Measurements from ENCODE around the gene DIRAS1. TPM values are rescaled to one million over a fixed set of nuclear protein-coding genes. Genes with fewer than 3 reads are reported as not detected.

The DIRAS1 gene
- total RNA-seq, 1 experiment from 2014 or later: 7.8 TPM

DNA sequence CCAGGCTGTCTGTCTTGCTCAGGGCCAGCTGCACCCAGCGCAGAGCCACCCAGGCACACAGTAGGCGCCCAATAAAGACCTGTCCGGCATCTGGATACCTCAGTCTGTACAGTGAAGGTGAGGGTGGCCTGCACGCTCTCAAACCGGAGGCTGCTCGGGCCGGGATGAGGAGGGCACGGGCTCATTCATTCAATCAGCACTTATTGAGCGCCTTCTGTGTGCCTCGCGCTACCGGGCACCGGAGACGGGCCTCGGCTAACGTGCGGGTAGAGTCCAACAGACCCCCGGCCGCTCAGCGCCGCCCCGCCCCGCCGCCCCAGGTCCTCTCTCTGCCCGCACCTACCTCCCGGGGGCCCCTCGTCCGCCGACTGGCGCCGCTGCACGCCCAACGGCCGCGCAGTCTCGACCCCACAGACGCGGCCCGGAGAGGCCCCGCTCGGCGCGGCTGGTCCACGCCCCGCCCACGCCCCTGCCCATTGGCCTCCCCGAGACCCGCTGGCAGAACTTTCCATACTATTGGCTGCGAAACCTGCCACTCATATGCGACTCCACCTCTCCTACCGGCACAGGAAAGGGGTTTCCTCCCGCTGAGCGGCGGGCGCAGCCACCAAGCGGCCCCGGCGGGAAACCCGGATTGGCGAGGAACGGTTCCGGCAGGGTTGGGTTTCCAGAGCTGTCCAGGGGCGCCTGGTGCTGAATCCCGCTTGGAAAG is 18.6 kb upstream of the DIRAS1 start, which contains the start of gene SLC39A3:
TSS of gene SLC39A3 (minus strand) at position 416 of the 712 bp plus-strand sequence. CDS start 2,760 bp downstream, outside the sequence.
- TF ChIP-seq, protein P1, sequence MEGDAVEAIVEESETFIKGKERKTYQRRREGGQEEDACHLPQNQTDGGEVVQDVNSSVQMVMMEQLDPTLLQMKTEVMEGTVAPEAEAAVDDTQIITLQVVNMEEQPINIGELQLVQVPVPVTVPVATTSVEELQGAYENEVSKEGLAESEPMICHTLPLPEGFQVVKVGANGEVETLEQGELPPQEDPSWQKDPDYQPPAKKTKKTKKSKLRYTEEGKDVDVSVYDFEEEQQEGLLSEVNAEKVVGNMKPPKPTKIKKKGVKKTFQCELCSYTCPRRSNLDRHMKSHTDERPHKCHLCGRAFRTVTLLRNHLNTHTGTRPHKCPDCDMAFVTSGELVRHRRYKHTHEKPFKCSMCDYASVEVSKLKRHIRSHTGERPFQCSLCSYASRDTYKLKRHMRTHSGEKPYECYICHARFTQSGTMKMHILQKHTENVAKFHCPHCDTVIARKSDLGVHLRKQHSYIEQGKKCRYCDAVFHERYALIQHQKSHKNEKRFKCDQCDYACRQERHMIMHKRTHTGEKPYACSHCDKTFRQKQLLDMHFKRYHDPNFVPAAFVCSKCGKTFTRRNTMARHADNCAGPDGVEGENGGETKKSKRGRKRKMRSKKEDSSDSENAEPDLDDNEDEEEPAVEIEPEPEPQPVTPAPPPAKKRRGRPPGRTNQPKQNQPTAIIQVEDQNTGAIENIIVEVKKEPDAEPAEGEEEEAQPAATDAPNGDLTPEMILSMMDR (conservative IDR thresholded peaks at IDR 0.05): 0 out of 3 replicates have a peak, but pooled peaks have one; percentile 10
- Mint-ChIP-seq H3K27ac (peak within 1 kb of the TSS in 1 of 3 experiments; percentile 70; a peak in 1 of 7 replicates), H3K9me3 (no peaks in the 10 kb centered on the region; a peak in 1 of 5 replicates), H3K4me3 (peak within 1 kb of the TSS; percentile 81 to 88), H3K27me3 (ENCODE audit: low read depth) (peaks cover 22% of the 10 kb centered on the region), H3K4me1 (peaks cover 5 to 6% of the 10 kb centered on the region in 2 experiments), H3K36me3 (ENCODE audit: insufficient read depth in 1 of 3, low read depth in 3 of 3) (peaks cover 26 to 29% (median 26%) of the 10 kb centered on the region in 3 experiments)
- H4K8ac ChIP-seq (replicated peaks; ENCODE audit: insufficient read length, low read depth, low read length): no peak within 1 kb of the TSS
- no peak within 1 kb of the TSS for H2AFZ ChIP-seq (ENCODE audit: low read length)
- peak within 1 kb of the TSS; percentile 89 for H3K4me2 ChIP-seq (ENCODE audit: insufficient read depth, insufficient read length, low read length)
- no peak within 1 kb of the TSS for H4K5ac ChIP-seq (ENCODE audit: insufficient read length, low read depth, low read length)
- no peaks in the 10 kb centered on the region for H3K79me1 ChIP-seq (ENCODE audit: insufficient read depth, low read depth, low read length, poor library complexity, severe bottlenecking)
- no peaks in the 10 kb centered on the region; the same call in 1 of the 2 replicates for H3K27me3 ChIP-seq (ENCODE audit: insufficient read depth, low read length)
- H3K18ac ChIP-seq (ENCODE audit: insufficient read length, low read depth, low read length): no peak within 1 kb of the TSS
- no peaks in the 10 kb centered on the region for H3K4me1 ChIP-seq (ENCODE audit: insufficient read depth, low read length)
- H3K23me2 ChIP-seq (ENCODE audit: insufficient read length, low read depth, low read length, poor library complexity, severe bottlenecking): peaks cover 5% of the 10 kb centered on the region
- no peak within 1 kb of the TSS for H3T11ph ChIP-seq (ENCODE audit: low read length)
- H3K56ac ChIP-seq (ENCODE audit: insufficient read length, low read depth, low read length): no peak within 1 kb of the TSS
- H3K27ac ChIP-seq (ENCODE audit: insufficient read length, low read depth, low read length): no peak within 1 kb of the TSS
- H3K9me3 ChIP-seq (ENCODE audit: control insufficient read depth, low read depth, low read length): no peaks in the 10 kb centered on the region
- H2BK12ac ChIP-seq (ENCODE audit: insufficient read length, low read depth, low read length): no peak within 1 kb of the TSS
- no peak within 1 kb of the TSS; the same call in 1 of the 2 replicates for H3K14ac ChIP-seq (ENCODE audit: insufficient read depth, low read length)
- no peaks in the 10 kb centered on the region for H4K20me1 ChIP-seq (ENCODE audit: control insufficient read depth, insufficient read depth, insufficient read length)
- no peak within 1 kb of the TSS for H2BK15ac ChIP-seq (ENCODE audit: low read depth, low read length)
- no peak within 1 kb of the TSS for H2BK20ac ChIP-seq (ENCODE audit: low read depth, low read length, poor library complexity, severe bottlenecking)
- H3K23ac ChIP-seq (ENCODE audit: insufficient read length, low read depth, low read length): no peak within 1 kb of the TSS
- no peak within 1 kb of the TSS for H2BK5ac ChIP-seq (ENCODE audit: insufficient read length, low read length)
- no peak within 1 kb of the TSS for H2AK5ac ChIP-seq (ENCODE audit: insufficient read length, low read length)
- peak; percentile 98 for DNase-seq
- H2BK120ac ChIP-seq (ENCODE audit: low read depth, low read length, poor library complexity, severe bottlenecking): no peak within 1 kb of the TSS
- H4K91ac ChIP-seq (ENCODE audit: insufficient read length, low read depth, low read length): no peak within 1 kb of the TSS
- no peaks in the 10 kb centered on the region for H3K79me2 ChIP-seq (ENCODE audit: insufficient read depth, low read length)
- H3K9ac ChIP-seq (ENCODE audit: extremely low read depth, insufficient read length, low read length): peak within 1 kb of the TSS; percentile 59
- H3K4ac ChIP-seq (ENCODE audit: low read depth, low read length): no peak within 1 kb of the TSS
- no CpG with 5 or more reads among the region's 64 CpGs for WGBS (ENCODE audit: extremely low coverage, insufficient read length, low lambda C conversion rate)

Measured in H9 (cell line).